Measurements from ENCODE around the gene SPATA31A6.
A peak's percentile ranks its signal among the peaks of the same experiment; 100 is the strongest.
"Not testable (repeated sequence)": the region's sequence is repeated elsewhere in the genome, so short reads cannot be mapped to it uniquely, and the experiment has no call there.

Gene SPATA31A6

DNA sequence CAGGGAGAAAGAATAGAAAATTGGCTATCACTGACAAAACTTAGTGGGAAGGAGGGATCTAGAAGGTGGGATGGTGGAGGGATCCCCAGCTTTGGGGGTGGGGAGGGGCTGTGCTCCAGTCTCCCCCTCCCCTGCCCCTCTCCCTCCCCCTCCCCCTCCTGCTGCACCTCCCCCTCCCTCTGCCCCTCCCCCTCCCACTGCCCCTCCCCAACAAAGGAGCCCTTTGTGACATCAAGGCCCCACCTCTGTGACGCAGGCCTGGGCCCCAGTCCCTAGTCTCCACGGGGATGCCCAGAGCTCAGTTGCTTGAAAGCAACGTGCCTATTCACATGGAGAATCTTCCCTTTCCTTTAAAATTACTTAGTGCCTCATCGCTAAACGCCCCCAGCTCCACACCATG, at the start of gene SPATA31A6:
Gene SPATA31A6 (plus strand): TSS at position 301 of the 400 bp plus-strand sequence. CDS start 29 bp downstream, at position 330.
- H3K4me3 ChIP-seq, H3K27ac ChIP-seq: not testable (repeated sequence)

GRCh38 chr9:42160299-42160698, 23.2 kb upstream of the SPATA31A6 start:
- H3K27ac ChIP-seq, result not testable (repeated sequence)

GRCh38 chr9:42219861-42220260, 36.4 kb downstream of the SPATA31A6 start:
- H3K4me3 ChIP-seq, H3K27ac ChIP-seq: not testable (repeated sequence)

More at GRCh38 chr9:42160299-42160698, 23.2 kb upstream of the SPATA31A6 start:
- H3K4me3 ChIP-seq, result not testable (repeated sequence)

DNA sequence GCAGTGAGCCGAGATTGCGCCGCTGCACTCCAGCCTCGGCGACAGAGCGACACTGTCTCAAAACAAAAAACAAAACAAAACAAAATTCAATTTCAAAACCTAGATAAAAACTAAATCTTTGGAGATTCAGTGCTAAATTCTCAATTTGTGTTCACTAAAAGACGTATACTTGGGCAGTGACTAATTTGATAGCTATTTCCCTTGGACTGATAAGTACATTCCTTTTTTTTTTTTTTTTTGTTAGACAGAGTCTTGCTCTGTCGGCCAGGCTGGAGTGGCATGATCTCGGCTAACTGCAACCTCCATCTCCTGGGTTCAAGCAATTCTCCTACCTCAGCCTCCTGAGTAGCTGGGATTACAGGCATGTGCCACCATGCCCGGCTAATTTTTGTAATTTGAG, 39.8 kb downstream of the SPATA31A6 start:
- H3K27ac ChIP-seq, result not testable (repeated sequence)

DNA sequence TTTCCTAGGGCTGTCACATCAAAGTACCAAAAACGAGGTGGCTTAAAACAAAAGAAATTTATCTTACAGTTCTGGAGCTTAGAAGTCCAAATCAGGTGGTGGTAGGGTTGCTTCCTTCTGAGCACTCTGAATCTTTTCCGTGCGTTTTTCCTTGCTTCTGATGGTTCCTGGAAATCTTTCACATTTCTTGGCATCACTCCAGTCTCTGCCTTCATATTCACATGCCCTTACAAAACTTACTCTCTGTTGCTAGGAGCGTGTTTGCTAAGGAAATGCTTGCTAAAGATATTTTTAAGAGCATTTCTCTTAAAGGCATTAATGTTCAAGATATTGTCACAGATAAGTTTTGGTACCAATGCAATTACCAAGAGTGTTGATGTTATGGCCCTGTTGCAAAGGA, 49.6 kb downstream of the SPATA31A6 start:
- H3K27ac ChIP-seq, H3K4me3 ChIP-seq: not testable (repeated sequence)

More for the DNA sequence above, 39.8 kb downstream of the SPATA31A6 start:
- H3K4me3 ChIP-seq, result not testable (repeated sequence)

GRCh38 chr9:42234610-42235009, 51.2 kb downstream of the SPATA31A6 start:
- H3K4me3 ChIP-seq, result not testable (repeated sequence)
- peak overlapping the region in 1 of 21 experiments; percentile 74 for H3K27ac ChIP-seq

DNA sequence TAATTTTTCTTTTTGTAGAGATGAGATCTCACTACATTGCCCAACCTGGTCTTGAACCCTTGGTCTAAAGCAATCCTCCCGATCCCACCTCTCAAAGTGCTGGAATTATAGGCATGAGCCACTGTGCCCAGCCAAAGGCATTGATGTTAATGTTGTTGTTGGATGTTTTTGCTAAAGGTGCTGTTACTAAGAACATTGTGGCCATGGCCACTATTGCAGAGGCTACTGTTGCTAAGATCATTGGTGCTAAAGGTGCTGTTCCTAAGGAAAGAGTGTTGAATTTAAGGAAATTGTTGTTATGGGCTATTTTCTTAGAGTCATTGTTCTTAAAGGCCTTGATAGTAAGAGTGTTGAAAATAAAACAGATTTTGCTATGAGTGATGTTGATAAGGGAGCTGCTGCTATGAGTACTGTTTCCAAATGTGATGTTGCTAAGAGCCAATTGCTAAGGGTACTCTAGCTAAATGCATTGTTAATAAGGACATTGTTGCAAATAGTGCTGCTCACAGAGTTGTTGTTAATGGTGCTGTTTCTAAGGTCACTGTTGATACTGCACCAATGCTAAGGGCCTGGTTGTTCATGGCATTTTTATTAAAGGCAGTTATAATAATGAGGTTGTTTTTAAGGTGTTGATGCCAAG, 52.0 kb downstream of the SPATA31A6 start:
- not testable (repeated sequence) for H3K4me3 ChIP-seq, H3K27ac ChIP-seq

DNA sequence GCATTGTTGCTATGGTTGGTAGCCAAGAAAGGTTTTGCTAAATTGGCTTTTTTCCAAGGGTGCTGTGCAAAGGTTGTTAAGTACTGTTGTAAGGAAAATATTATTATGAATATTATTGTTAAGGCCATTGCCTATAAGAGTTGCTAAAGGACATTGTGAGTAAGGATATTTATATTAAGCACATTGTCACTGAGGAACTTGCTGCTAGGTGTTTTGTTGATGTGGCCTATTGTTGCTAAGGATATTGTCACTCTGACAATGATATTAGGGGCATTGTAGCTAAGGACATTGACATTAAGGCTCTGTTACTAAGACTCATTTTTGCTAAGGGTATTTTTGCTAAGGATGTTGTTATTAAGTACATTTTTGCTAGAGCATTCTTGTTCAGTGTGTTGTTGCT, 52.6 kb downstream of the SPATA31A6 start:
- not testable (repeated sequence) for H3K4me3 ChIP-seq
- H3K27ac ChIP-seq, result peak overlapping the region in 1 of 21 experiments; percentile 4

- not testable (repeated sequence) for H3K4me3 ChIP-seq, H3K27ac ChIP-seq
Measured at GRCh38 chr9:42237381-42237780, 53.9 kb downstream of the SPATA31A6 start.

DNA sequence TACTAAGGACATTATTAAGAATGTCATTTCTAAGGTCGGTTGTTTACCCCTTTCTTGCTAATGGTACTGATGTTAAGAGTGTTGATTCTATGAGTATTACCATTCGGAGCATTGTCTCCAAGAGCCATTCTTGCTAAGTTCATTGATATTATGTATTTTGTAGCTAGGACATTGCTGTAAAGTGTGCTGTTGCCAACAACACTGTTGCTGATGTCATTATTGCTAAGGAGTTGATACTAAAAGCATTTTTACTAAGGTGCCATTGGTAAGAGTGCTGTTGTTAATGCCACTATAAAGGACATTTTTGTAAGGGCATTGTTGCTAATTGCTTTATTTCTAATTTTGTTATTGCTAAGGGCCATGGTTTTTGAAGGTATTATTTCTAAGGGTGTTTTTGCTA, 55.4 kb downstream of the SPATA31A6 start:
- H3K4me3 ChIP-seq, result not testable (repeated sequence)
- peak overlapping the region in 1 of 21 experiments; percentile 30 for H3K27ac ChIP-seq

Data from skin epidermis (tissue), 12 donors.